Measurements from ENCODE around the gene OR5H15.
"Not testable (repeated sequence)": the region's sequence is repeated elsewhere in the genome, so short reads cannot be mapped to it uniquely, and the experiment has no call there.

OR5H15 gene

DNA sequence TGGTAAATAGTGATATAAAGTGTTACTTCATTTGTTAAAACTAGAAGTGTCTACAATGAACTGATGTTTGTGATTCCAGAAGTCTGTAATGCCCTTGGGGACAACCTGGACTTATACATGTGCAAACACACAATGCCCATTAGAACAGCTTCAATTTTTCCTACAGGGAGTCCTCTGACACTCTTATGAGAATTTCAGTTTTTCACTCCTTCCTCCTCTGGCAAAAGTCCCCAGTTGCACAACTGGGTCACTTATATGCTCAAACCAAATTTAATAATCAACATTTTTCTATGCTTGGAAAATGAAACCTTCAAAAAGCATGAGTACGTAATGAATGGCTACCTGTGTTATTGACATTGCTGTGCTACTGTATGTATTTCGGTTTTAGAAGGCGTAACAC, at the start of gene OR5H15:
Gene OR5H15 (plus strand): TSS at position 301 of the 400 bp plus-strand sequence. CDS start 2,004 bp downstream, outside the sequence.
- no peak for DNase-seq

DNA sequence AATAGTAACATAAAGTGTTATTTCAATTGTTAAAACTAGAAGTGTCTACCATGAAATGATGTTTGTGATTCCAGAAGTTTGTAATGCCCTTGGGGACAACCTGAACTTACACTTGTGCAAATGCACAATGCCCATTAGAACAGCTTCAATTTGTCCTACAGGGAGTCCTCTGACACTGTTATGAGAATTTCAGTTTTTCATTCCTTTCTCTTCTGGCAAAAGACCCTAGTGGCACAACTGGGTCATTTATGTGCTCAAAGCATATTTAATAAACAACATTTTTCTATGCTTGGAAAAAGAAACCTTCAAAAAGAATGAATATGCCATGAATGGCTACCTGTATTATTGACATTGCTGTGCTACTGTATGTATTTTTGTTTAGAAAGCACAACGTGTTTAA, 36.1 kb upstream of the OR5H15 start, which contains the start of gene OR5H1:
Gene OR5H1 (plus strand): TSS at position 301 of the 400 bp plus-strand sequence. CDS start 1,977 bp downstream, outside the sequence.
- DNase-seq = no peak

DNA sequence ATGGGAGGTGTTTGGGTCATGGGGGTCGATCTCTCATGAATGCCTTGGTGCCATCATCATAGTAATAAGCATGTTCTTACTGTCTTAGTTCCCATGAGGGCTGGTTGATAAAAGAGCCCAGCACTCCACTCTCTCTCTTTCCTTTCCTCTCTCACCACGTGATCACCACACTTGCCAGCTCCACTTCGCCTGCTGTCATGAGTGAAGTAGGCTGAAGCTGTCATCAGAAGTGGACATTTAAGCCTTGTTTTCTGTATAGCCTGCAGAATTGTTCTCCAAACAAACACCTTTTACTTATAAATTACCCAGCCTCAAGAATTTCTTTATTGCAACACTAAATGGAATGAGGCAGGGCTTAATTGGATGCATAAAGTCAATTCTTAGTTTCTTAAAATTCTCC, 29.9 kb upstream of the OR5H15 start:
- DNase-seq = no peak

DNA sequence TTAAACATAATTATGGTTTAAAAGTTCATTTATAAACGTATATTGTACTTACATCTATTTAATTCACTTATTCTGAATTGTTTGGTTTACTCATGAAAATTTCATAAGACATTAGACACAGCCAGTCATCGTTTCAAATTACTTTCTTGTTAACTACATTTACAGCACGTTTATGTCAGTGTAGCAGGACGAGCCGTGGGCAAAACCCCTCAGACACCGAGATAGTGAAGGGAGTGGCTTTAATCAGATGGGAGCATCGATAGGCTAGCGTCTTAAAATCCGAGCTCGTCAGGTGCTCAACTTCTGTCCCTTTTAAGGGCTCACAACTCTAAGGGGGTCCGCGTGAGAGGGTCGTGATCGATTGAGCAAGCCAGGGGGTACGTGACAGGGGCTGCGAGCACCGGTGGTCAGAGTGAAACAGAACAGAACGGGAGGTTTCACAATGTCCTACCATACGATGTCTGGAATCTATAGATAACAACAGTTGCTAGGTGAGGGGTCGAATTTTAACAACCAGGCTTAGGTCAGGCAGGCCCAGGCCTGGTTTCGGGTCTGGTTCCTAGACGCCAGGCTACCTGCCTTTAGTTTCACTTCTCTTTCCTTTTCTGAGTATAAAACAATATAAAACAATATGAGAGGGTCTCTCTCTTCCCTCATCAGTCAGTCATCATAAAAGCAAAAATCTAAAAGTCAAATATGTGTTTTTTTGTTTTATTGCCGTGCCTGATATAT, 28.5 kb upstream of the OR5H15 start:
- DNase-seq = not testable (repeated sequence)

DNA sequence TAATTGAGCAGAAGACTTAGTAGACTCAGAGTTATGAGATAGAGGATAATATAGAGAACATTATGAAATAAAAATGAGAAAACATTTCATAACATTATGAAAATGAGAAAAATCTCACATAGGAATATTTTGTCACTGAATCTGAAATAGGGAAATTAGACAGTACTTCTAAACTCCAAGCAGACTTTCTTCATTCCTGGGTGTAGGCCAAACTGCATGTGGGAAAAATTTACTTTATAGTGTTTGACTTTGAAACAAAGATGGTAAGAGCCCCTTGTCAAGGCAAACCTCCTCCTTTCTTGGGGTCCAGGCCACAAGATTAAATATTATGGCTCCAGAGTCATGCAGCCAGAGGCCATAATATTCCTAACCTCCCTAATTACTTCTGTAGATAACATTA, 26.0 kb upstream of the OR5H15 start:
- DNase-seq = no peak

DNA sequence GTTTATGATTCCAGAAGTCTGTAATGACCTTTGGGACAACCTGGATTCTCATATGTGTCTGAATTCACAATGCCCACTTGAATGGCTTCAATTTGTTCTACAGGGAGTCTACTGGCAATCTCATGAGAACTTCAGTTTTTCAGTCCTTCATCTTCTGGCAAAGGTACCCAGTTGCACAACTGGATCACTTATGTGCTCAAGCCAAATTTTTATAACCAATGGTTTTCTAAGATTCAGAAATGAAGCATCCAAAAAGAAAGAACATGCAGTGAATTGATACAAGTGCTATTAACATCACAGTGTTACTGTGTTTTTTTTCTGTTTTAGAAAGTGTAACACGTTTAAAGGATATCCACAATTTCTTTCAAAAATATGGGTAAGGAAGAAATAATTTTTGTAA, 19.3 kb upstream of the OR5H15 start, which contains the start of gene OR5H14:
Gene OR5H14 (plus strand): TSS at position 301 of the 400 bp plus-strand sequence. CDS start 1,907 bp downstream, outside the sequence.
- DNase-seq = no peak

DNA sequence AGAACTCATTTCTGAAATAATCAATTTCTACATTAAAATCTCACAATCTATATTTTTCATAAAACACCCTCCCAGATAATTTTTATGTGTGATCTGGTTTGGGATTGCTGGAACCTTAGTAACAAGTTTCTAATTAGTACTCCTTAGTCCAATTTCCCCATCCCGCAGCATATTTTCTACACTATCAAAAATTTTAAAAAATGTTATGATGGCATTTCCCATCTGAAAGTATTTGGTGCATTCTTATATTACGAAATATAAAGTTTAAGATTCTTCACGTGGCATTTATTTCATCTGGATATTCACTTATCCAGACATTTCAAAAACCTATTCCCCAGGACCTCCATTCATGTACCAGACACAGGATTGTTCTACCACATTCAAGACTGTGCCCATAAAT, 17.7 kb upstream of the OR5H15 start:
- DNase-seq = no peak

DNA sequence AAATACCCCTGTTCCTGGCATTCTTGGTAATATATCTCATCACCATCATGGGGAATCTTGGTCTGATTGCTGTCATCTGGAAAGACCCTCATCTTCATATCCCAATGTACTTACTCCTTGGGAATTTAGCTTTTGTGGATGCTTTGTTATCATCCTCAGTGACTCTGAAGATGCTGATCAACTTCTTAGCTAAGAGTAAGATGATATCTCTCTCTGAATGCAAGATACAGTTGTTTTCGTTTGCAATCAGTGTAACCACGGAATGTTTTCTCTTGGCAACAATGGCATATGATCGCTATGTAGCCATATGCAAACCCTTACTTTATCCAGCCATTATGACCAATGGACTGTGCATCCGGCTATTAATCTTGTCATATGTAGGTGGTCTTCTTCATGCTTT, 17.0 kb upstream of the OR5H15 start:
- not testable (repeated sequence) for DNase-seq

DNA sequence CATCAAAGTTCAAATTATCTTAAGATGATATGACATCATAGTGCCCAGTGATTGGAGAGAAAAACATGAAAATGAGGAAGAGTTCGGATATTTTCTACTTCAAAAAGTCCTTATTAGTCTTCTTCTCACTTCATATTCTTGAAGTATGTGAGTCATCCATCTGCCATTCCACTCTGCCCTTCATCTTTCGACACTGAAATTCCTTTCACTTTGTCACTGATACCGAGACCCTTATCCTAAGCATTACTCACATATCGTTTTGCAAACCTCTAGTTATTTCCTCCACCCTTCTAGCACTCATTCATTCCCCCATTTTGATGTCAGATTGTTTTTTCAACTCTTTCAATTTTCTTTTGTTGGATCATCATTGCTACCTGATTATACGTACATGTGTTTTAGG, 15.3 kb upstream of the OR5H15 start:
- DNase-seq = no peak

DNA sequence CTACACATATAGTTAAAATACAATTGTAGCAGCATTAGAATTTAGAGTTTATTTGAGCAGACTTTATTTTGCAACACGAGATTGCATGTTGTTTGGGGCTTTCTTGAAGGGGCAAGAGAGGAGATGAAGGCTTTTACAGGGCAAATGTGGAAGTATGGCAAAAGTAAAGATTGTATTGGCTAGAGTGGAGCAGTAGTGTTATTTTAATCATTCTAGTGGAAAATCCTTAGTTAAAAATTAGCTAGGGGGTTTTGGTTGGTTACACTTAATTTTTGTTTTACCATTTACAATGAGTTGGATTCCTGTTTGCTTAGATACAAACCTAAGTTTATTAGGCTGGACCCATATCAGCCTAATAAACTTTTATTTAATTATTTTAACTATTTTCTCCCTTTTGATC, 4.6 kb downstream of the OR5H15 start:
- no peak for DNase-seq

DNA sequence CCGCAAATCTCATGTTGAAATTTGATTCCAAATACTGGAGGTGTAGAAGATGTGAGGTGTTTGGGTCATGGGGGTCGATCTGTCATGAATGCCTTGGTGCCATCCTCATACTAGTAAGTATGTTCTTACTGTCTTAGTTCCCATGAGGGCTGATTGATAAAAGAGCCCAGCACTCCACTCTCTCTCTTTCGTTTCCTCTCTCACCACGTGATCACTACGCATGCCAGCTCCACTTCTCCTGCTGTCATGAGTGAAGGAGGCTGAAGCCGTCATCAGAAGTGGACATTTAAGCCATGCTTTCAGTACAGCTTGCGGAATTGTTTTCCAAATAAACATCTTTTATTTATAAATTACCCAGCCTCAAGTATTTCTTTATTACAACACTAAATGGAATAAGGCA, 6.1 kb downstream of the OR5H15 start:
- no peak for DNase-seq

DNA sequence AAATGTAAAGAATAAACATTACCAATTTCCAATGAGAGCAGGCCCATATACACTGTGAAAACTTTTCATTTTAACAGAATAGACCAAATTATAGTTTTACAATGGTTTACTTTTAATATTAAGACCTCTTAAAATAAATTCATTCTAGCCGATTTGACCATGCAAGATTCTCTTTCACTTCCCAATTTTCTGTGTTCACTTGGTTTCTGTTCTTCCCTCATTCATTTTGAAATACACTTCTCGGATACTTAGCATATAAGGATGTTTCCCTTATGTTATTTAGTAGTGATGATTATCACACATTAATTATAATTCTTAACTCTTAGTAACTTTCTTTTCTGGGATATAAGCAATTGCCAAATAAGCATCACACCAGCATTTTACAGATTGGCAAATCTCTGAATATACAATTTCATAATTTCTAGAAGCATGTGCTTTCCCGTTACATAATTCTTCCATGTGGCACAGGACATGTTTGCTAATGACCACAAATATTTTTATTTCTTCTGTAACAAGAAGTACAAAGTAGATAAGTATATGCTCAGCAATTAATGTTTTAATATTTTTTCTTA, 13.9 kb downstream of the OR5H15 start:
- no peak for DNase-seq

DNA sequence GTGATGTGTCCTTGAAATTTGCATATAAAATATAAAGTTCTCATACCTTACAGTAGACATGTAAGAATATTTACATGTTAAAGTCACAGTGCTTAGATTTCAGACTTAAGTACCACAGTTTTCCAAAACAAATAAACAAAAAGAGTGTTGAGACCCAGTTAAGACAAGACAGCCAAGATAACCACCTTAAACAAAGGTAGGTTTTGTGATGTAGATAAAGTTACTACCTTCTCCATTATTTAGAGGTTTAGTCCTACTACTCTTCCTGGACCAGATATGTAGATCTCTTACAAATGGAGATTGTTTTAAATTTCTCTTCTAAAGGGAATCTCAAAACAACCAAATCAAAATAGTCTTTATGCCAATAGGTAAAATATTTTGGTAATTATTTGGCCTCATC, 15.7 kb downstream of the OR5H15 start:
- DNase-seq = no peak

DNA sequence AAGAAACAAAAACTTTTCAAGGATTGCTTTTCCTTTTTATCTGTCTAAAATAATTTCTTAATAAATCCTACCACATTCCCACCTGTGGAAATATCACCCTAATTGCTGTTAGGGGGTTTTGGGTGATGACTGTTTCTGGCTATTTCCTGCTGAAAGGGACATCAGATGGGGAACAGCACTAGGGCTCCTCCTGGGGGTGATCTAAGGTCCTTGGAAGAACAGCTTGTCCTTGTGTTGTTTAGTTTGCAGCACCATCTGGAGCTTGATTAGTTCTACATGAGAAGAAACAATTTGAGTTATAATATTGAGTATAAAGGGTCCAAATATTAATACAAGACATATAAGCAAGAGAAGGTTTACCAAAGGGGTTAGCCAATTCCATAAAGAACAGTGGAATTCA, 18.7 kb downstream of the OR5H15 start:
- no peak for DNase-seq

DNA sequence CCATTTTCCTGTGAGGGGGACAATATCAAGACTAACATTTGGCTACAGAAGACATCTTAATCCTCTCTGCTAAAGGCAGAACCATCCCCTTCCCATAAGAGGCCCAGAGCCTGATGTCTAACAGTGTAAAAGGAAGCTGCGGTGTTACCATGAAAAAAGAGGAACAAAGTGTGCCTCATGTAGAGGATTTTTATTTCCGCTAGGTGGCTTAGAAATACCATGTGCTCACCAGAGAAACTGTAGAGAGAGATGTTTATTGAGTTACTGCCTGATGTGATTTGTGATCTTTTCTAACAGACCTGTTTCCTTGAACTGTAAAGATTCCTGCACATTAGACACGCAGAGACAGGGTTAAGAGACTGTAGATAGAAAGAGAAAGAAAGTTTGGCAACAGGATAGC, 22.0 kb downstream of the OR5H15 start:
- no peak for DNase-seq

DNA sequence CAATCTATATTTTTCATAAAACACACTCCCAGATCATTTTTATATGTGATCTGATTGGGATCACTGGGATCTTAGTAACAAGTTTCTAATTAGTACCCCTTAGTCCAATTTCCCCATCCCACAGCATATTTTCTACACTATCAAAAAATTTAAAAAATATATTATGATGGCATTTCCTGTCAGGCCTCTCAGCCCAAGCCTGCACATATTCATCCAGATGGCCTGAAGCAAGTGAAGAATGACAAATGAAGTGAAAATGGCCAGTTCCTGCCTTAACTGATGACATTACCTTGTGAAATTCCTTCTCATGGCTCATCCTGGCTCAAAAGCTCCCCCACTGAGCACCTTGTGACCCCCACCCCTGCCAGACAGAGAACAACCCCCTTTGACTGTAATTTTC, 24.4 kb downstream of the OR5H15 start:
- DNase-seq = not testable (repeated sequence)

DNA sequence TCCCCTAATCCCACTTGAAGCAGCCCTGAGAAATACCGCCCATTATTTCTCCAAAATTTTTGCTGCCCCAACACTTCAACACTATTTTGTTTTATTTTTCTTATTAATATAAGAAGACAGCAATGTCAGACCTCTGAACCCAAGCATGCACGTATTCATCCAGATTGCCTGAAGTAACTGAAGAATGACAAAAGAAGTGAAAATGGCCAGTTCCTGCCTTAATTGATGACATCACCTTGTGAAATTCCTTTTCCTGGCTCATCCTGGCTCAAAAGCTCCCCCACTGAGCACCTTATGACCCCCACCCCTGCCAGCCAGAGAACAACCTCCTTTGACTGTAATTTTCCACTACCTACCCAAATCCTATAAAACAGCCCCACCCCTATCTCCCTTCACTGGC, 29.8 kb downstream of the OR5H15 start:
- not testable (repeated sequence) for DNase-seq

DNA sequence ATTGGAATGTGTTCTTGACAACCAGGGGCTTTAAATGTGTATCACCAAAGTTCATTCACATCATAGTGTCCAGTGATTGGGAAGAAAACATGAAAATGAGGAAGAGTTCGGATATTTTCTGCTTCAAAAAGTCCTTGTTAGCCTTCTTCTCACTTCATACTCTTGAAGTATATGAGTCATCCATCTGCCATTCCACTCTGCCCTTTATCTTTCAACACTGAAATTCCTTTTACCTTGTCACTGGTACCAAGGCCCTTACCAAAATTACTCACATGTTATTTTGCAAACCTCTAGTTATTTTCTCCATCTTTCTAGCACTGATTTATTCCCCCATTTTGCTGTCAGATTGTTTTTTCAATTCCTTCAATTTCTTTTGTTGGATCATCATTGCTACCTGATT, 32.5 kb downstream of the OR5H15 start:
- no peak for DNase-seq

DNA sequence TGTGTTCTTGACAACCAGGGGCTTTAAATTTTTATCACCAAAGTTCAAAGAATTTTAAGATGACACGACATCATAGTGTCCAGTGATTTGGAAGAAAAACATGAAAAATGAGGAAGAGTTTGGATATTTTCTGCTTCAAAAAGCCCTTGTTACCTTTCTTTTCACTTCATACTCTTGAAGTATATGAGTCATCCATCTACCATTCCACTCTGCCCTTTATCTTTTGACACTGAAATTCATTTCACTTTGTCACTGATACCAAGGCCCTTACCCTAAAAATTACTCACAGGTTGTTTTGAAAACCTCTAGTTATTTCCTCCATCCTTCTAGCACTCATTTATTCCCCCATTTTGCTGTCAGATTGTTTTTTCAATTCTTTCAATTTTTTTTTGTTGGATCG, 42.7 kb downstream of the OR5H15 start:
- no peak for DNase-seq

DNA sequence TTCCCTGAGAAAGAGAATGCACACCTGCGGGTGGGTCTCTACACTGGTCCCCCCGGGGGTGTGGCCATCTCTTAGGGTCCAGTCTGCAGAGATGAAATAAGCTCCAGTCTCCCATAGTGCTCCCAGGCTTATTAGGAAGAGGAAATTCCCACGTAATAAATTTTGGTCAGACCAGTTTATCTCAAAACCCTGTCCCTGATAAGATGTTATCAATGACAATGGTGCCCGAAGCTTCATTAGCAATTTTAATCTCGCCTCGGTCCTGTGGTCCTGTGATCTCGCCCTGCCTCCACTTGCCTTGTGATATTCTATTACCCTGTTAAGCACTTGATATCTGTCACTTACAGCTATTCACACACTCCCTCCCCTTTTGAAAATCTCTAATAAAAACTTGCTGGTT, 46.8 kb downstream of the OR5H15 start:
- DNase-seq = no peak

DNA sequence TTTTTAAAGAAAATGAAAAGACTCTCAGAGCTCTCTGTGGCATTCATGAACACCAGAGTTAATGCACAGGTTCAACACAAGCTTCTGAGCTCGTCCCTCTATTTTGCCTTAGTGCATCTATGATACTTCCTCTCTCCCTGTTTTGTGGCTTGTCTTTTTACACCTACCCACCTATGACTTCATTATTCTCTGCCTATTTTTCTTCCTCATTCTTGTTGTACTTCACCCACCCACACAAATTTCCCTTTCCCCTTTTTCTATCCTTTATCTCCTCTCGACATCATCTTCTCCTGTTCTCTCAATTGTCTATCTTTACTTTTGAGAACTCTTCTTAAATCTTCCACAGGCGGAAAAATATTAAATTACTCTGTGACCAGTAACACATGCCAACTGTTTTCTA, 48.6 kb downstream of the OR5H15 start:
- DNase-seq = no peak
